HUES6 (cell line): ENCODE measurements around the gene ERBB4.

ENCODE experiments used
- H3K27ac ChIP-seq: 2 replicates; pipeline ENCODE4 v1.7.0; 2013; ENCODE audit warnings: low read depth, mild to moderate bottlenecking, low read length, inconsistent platforms
- H3K27me3 ChIP-seq: 2 replicates; pipeline ENCODE4 v1.6.1; 2013; ENCODE audit warnings: low read length; ENCODE audit not compliant: control insufficient read depth, insufficient read depth
- H3K36me3 ChIP-seq: 2 replicates; pipeline ENCODE4 v1.6.1; 2013; ENCODE audit warnings: low read length; ENCODE audit not compliant: control insufficient read depth, insufficient read depth
- H3K4me1 ChIP-seq: 2 replicates; pipeline ENCODE4 v1.6.1; 2013; ENCODE audit warnings: low read length; ENCODE audit not compliant: control insufficient read depth, insufficient read depth
- H3K4me3 ChIP-seq: 2 replicates; pipeline ENCODE4 v1.5.1; 2013; ENCODE audit warnings: low read depth, low read length
- H3K9ac ChIP-seq: one replicate; pipeline ENCODE4 v1.6.1; 2013; ENCODE audit warnings: mild to moderate bottlenecking, low read length
- H3K9me3 ChIP-seq: 2 replicates; pipeline ENCODE4 v1.6.1; 2013; ENCODE audit warnings: low read depth, low read length; ENCODE audit not compliant: control insufficient read depth, insufficient read depth

ERBB4 gene

DNA sequence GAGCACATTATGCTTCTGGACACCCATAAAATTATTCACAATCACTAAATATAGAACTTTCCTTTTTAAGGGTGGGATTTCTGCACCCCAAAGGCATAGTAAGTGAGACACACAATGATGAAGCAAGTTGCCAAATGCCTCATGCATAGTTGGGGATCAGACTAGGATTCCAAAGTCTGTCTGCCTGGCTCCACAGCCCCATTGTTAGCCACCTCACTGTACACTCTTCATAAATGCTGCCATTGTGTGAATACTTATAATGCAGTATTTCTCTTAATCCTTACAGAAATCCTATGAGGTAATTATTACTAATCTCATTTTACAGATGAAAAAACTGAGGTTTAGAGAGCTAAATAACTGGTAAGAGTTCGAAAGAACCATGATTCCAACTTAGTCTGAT lies 738.6 kb downstream of the ERBB4 start:
- no peaks in the 10 kb centered on the region for H3K27me3 ChIP-seq
- H3K27ac ChIP-seq, result no peak overlapping the region
- H3K4me3 ChIP-seq, result no peak overlapping the region
- no peaks in the 10 kb centered on the region; the same call in 1 of the 2 replicates for H3K4me1 ChIP-seq
- H3K36me3 ChIP-seq, result no peaks in the 10 kb centered on the region
- no peak overlapping the region for H3K9ac ChIP-seq
- no peaks in the 10 kb centered on the region for H3K9me3 ChIP-seq

DNA sequence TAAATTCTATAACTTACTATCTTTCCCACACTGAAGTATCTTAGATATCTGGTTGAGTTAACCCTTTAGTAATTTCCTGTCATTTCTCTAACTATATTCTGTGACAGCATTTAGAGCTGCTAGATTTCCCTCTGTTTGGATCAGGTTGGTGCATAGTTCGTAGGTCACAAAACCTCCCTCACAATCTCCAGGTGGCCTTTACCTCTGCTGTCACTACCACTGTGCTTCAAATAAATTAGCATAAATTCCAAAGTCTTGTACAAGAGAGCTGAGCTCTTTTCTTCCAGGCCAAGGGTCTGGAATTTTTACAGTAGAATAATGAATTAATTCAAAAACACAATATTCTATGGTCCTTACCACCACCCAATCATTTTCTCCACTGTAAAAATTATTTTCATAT lies 739.7 kb downstream of the ERBB4 start:
- H3K9me3 ChIP-seq, result no peaks in the 10 kb centered on the region
- no peak overlapping the region for H3K9ac ChIP-seq
- no peaks in the 10 kb centered on the region for H3K36me3 ChIP-seq
- no peak overlapping the region for H3K4me3 ChIP-seq
- H3K27ac ChIP-seq, result no peak overlapping the region
- H3K27me3 ChIP-seq, result no peaks in the 10 kb centered on the region
- no peaks in the 10 kb centered on the region; the same call in 1 of the 2 replicates for H3K4me1 ChIP-seq

DNA sequence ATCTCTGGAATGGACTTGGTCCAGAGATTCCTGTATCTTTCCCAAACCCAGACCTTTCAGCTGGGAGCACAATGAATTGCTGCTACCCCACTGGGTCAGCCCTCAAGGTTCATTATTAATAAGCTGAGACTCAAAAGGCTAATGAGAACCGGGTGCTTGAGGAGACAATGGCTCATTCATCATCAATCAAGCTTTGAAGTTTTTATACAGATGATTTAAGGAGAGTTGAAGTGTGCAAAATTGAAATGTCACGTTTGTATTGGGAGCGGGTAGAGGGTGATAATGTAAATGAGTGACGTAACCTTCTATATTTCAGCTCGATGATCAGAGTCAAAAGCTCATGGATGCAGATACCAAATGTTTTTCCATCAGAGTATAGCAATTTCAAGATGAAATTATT lies 744.9 kb downstream of the ERBB4 start:
- Histone ChIP-seq H3K4me1 (no peaks in the 10 kb centered on the region), H3K9me3 (no peaks in the 10 kb centered on the region), H3K4me3 (no peak overlapping the region), H3K27me3 (no peaks in the 10 kb centered on the region), H3K36me3 (no peaks in the 10 kb centered on the region), H3K27ac (no peak overlapping the region), H3K9ac (no peak overlapping the region)

DNA sequence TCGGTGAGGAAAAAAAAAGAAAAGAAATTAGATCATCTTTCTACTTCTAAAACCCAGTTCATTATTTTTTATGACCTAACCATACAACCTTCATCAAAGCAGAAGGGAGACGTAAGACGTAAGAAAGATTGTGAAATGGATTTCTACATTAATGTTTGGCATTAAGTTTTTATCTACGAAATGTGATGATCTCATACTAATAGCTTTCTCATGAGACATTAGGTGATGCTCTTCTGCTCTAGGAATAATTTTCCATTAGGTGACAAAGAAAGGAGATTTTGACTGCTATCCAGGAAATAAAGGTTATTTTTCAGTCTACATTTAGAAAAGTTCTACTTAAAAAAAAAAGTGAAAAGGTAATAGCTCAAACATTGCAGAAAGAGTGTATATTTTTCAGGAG lies 748.6 kb downstream of the ERBB4 start:
- H3K27me3 ChIP-seq, result no peaks in the 10 kb centered on the region
- H3K9ac ChIP-seq, result no peak overlapping the region
- H3K4me1 ChIP-seq, result no peaks in the 10 kb centered on the region
- no peaks in the 10 kb centered on the region for H3K36me3 ChIP-seq
- no peak overlapping the region for H3K4me3 ChIP-seq
- no peak overlapping the region for H3K27ac ChIP-seq
- H3K9me3 ChIP-seq, result no peaks in the 10 kb centered on the region

DNA sequence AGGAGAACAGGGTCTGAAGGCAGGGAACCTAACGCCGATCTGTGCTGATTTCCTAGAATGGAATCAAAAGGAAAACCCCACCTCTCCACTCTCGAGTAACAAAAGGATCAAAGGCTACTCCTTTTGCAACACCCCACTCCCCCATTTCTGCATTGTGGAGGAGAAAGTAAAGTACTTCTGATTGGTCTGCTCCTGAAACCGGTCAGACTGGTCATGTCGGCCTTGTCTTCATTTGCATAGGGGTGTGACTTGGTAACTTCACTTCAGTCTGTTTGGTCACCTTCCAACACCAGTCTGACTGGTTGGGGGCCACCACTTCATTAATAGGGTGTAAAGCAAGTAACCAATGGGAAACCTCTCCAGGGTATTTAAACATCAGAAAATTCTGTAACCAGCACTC lies 771.9 kb downstream of the ERBB4 start:
- H3K36me3 ChIP-seq, result no peaks in the 10 kb centered on the region
- no peaks in the 10 kb centered on the region for H3K27me3 ChIP-seq

DNA sequence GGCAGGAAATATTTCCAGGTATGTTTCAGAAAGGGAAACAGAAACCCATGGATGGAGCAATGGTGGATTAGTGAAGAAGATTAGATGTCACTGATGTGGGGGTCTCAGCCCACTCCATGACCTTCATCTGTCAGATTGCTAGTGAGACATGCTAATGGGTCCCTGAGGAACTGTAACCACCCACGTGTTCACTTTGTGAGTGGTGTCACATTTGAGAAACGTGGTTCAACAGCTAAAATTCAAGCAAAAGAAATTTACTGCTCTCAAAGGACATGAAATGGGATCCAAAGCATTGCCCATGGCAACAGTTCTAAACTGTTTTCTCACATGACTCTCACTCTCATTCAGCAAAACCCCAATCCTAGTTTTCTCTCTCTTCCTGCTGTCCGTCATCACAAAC lies 776.1 kb downstream of the ERBB4 start:
- no peaks in the 10 kb centered on the region for H3K36me3 ChIP-seq
- H3K4me3 ChIP-seq, result no peak overlapping the region
- H3K9ac ChIP-seq, result no peak overlapping the region
- H3K9me3 ChIP-seq, result peaks cover 1% of the 10 kb centered on the region; the same call in 1 of the 2 replicates
- no peaks in the 10 kb centered on the region for H3K27me3 ChIP-seq
- H3K27ac ChIP-seq, result no peak overlapping the region
- H3K4me1 ChIP-seq, result peaks cover 5% of the 10 kb centered on the region; the same call in 1 of the 2 replicates

More for the DNA sequence above, 771.9 kb downstream of the ERBB4 start:
- Histone ChIP-seq H3K4me3 (no peak overlapping the region), H3K9ac (no peak overlapping the region), H3K9me3 (peaks cover 17% of the 10 kb centered on the region), H3K27ac (no peak overlapping the region), H3K4me1 (peaks cover 5% of the 10 kb centered on the region; the same call in 1 of the 2 replicates)

DNA sequence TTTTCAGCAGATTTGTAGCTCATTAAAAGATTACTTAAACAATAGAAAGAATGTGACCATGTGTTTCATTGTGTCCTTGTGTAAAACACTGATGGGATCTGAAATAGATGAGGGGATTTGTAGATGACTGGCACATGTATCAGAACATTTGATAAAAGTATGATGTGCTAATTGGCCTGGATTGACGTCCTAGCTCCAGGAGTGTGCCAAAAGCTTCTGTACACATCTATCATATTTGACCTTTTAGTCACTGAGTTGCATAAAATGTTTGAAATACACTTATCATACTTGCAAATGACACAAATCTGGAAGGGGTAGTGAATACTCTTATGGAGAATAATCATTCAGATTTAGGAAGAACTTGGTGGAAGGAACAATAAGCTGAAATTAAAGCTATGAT lies 778.5 kb downstream of the ERBB4 start:
- H3K4me1 ChIP-seq, result no peaks in the 10 kb centered on the region
- no peaks in the 10 kb centered on the region for H3K36me3 ChIP-seq
- H3K27me3 ChIP-seq, result no peaks in the 10 kb centered on the region
- no peak overlapping the region for H3K4me3 ChIP-seq
- H3K27ac ChIP-seq, result no peak overlapping the region
- H3K9me3 ChIP-seq, result no peaks in the 10 kb centered on the region
- no peak overlapping the region for H3K9ac ChIP-seq

DNA sequence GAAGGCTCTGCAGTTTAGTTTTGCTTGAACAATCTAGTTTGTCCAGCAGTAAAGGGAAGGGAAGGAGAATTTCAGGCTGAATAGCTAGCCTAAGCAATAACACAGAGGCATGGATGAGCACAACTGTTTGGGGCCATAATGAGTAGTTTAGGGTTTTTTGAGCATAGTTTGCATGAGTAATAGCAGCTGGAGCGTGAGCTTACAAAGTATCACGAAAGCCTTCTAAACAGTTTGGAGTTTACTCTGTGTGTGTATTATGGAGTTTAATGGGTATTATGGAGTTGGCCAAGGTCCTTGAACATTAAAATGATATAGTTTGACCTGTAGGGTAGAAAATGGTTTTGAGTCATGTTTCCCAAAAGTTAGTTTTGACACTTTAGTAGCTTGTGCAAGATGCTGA lies 782.3 kb downstream of the ERBB4 start:
- no peaks in the 10 kb centered on the region for H3K4me1 ChIP-seq
- no peaks in the 10 kb centered on the region for H3K36me3 ChIP-seq
- no peak overlapping the region for H3K27ac ChIP-seq
- H3K4me3 ChIP-seq, result no peak overlapping the region
- H3K9ac ChIP-seq, result no peak overlapping the region
- no peaks in the 10 kb centered on the region for H3K27me3 ChIP-seq
- H3K9me3 ChIP-seq, result no peaks in the 10 kb centered on the region

DNA sequence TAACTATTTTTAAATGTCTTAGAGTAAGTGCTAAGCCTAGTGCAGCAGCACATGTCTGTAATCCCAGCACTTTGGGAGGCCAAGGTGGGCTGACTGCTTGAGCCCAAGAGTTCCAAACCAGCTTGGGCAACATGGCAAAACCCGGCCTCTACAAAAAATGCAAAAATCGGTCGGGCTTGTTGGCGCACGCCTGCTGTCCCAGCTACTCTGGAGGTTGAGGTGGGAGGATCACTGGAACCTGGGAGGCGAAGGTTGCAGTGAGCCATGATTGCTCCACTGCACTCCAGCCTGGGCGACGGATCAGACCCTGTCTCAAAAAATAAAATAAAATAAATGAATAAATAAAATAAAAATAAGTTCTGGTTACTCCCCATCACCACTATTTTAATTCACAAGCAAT lies 783.4 kb downstream of the ERBB4 start:
- no peaks in the 10 kb centered on the region for H3K9me3 ChIP-seq
- H3K4me3 ChIP-seq, result no peak overlapping the region
- no peaks in the 10 kb centered on the region for H3K36me3 ChIP-seq
- no peaks in the 10 kb centered on the region for H3K4me1 ChIP-seq
- H3K27me3 ChIP-seq, result no peaks in the 10 kb centered on the region
- H3K27ac ChIP-seq, result no peak overlapping the region
- no peak overlapping the region for H3K9ac ChIP-seq

DNA sequence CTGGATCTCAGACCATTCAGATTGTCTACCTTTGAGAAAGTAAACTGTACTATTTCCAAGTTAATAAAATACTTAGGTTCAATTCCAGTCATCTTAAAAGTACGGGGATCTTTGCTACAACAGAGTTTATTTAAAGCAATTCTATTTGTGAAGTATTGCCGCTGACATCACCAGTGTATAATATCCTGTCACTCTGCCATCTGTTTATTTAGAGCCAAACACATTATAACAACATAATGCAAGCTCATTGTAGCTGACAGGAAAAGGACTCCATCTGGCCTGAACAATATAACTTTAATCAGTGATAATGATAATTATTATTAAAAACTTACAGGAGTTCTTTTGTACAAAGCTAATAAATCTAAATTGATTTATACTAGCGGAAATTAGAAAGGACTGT lies 786.8 kb downstream of the ERBB4 start:
- H3K27me3 ChIP-seq, result no peaks in the 10 kb centered on the region
- no peaks in the 10 kb centered on the region for H3K36me3 ChIP-seq
- H3K4me3 ChIP-seq, result no peak overlapping the region
- H3K27ac ChIP-seq, result no peak overlapping the region
- H3K9ac ChIP-seq, result no peak overlapping the region
- no peaks in the 10 kb centered on the region for H3K9me3 ChIP-seq
- no peaks in the 10 kb centered on the region for H3K4me1 ChIP-seq

DNA sequence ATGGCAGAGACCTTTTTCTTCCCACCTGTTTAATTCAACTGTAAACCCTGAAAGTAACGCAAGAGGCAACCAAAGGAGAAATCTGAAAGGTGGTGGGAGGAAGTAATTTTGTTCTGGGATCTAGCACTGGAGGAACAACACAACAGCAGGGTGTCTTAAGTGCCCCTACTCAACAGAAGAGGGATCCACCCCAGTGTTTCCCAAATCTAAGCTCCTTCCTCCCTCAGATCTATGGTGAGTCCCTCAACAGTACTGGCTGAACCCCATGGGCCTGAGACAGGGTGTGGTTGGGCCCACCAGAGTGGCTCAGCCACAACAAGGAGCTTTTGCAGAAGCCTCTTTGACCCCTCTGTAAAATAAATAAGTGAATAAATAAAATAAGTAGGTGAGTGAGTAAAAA lies 790.3 kb downstream of the ERBB4 start:
- Histone ChIP-seq H3K9ac (no peak overlapping the region), H3K4me1 (no peaks in the 10 kb centered on the region; the same call in 1 of the 2 replicates), H3K27me3 (no peaks in the 10 kb centered on the region), H3K27ac (no peak overlapping the region), H3K36me3 (no peaks in the 10 kb centered on the region), H3K4me3 (no peak overlapping the region), H3K9me3 (no peaks in the 10 kb centered on the region)
